Tibial nerve (tissue), 4 donors: ENCODE results near the gene MYO7A.

Experiments
- CTCF ChIP-seq, 5 experiments: fragments of 200-600 bp in 3 of 5; fragments of 450-650 bp in 2 of 5; sonication (generic) in 3 of 5; IDR thresholded peaks; one replicate each; pipeline ENCODE4 v1.5.1; 2016 to 2019; ENCODE audit warnings: antibody characterized with exemption in 5 of 5, mild to moderate bottlenecking in 3 of 5, moderate library complexity in 2 of 5
- EP300 ChIP-seq, 2 donors: sonication (generic); formaldehyde crosslinking; IDR thresholded peaks; one replicate each; pipeline ENCODE4 v1.6.1; 2017; ENCODE audit warnings: antibody characterized with exemption in 2 of 2, mild to moderate bottlenecking in 1 of 2

- TF ChIP-seq EP300 (IDR thresholded peaks at IDR 0.05) (no peak), CTCF (IDR thresholded peaks at IDR 0.05) (no peak)
Measured at GRCh38 chr11:77206264-77207018, 78.4 kb downstream of the MYO7A start.
